T-helper 22 cell (primary cell): ENCODE results near the gene HMCN1.
"Not testable (repeated sequence)": the region's sequence is repeated elsewhere in the genome, so short reads cannot be mapped to it uniquely, and the experiment has no call there.

Experiments used
- DNase-seq: peaks from one replicate; pipeline ENCODE4 v3.0.0-alpha.2; 2020; ENCODE audit warnings: low read depth

Gene HMCN1

GRCh38 chr1:185741551-185741950 lies 7.4 kb downstream of the HMCN1 start:
- DNase-seq = no peak

GRCh38 chr1:185742403-185742802 lies 8.2 kb downstream of the HMCN1 start:
- no peak for DNase-seq

- no peak for DNase-seq
Measured at GRCh38 chr1:185745165-185745564, 11.0 kb downstream of the HMCN1 start.

- no peak for DNase-seq
Measured at GRCh38 chr1:185759061-185759460, 24.9 kb downstream of the HMCN1 start.

- no peak for DNase-seq
Measured at GRCh38 chr1:185761841-185762240, 27.6 kb downstream of the HMCN1 start.

GRCh38 chr1:185767508-185768120 lies 33.4 kb downstream of the HMCN1 start:
- no peak for DNase-seq

- DNase-seq = no peak
Measured at GRCh38 chr1:185768371-185768770, 34.2 kb downstream of the HMCN1 start.

GRCh38 chr1:185769136-185769535 lies 34.9 kb downstream of the HMCN1 start:
- DNase-seq = no peak

GRCh38 chr1:185774394-185774793 lies 40.2 kb downstream of the HMCN1 start:
- no peak for DNase-seq

GRCh38 chr1:185775501-185775900 lies 41.3 kb downstream of the HMCN1 start:
- DNase-seq = no peak

- DNase-seq = no peak
Measured at GRCh38 chr1:185776522-185776921, 42.3 kb downstream of the HMCN1 start.

- DNase-seq = not testable (repeated sequence)
Measured at GRCh38 chr1:185783860-185784259, 49.7 kb downstream of the HMCN1 start.

- no peak for DNase-seq
Measured at GRCh38 chr1:185785586-185785985, 51.4 kb downstream of the HMCN1 start.

GRCh38 chr1:185786524-185786923 lies 52.3 kb downstream of the HMCN1 start:
- DNase-seq = no peak

- DNase-seq = no peak
Measured at GRCh38 chr1:185787238-185787637, 53.0 kb downstream of the HMCN1 start.

GRCh38 chr1:185788386-185788785 lies 54.2 kb downstream of the HMCN1 start:
- DNase-seq = no peak

GRCh38 chr1:185789501-185790193 lies 55.5 kb downstream of the HMCN1 start:
- DNase-seq = no peak

- no peak for DNase-seq
Measured at GRCh38 chr1:185790194-185790735, 56.1 kb downstream of the HMCN1 start.

- DNase-seq = no peak
Measured at GRCh38 chr1:185792040-185792439, 57.8 kb downstream of the HMCN1 start.

- not testable (repeated sequence) for DNase-seq
Measured at GRCh38 chr1:185794495-185794894, 60.3 kb downstream of the HMCN1 start.

GRCh38 chr1:185795181-185795580 lies 61.0 kb downstream of the HMCN1 start:
- no peak for DNase-seq

GRCh38 chr1:185798505-185798904 lies 64.3 kb downstream of the HMCN1 start:
- no peak for DNase-seq

- no peak for DNase-seq
Measured at GRCh38 chr1:185803241-185803640, 69.0 kb downstream of the HMCN1 start.

GRCh38 chr1:185804206-185804605 lies 70.0 kb downstream of the HMCN1 start:
- DNase-seq = no peak
